ENCODE data around the gene SF3B2.
"Not testable (repeated sequence)": the region's sequence is repeated elsewhere in the genome, so short reads cannot be mapped to it uniquely, and the experiment has no call there.

Gene SF3B2, protein sequence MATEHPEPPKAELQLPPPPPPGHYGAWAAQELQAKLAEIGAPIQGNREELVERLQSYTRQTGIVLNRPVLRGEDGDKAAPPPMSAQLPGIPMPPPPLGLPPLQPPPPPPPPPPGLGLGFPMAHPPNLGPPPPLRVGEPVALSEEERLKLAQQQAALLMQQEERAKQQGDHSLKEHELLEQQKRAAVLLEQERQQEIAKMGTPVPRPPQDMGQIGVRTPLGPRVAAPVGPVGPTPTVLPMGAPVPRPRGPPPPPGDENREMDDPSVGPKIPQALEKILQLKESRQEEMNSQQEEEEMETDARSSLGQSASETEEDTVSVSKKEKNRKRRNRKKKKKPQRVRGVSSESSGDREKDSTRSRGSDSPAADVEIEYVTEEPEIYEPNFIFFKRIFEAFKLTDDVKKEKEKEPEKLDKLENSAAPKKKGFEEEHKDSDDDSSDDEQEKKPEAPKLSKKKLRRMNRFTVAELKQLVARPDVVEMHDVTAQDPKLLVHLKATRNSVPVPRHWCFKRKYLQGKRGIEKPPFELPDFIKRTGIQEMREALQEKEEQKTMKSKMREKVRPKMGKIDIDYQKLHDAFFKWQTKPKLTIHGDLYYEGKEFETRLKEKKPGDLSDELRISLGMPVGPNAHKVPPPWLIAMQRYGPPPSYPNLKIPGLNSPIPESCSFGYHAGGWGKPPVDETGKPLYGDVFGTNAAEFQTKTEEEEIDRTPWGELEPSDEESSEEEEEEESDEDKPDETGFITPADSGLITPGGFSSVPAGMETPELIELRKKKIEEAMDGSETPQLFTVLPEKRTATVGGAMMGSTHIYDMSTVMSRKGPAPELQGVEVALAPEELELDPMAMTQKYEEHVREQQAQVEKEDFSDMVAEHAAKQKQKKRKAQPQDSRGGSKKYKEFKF

GRCh38 chr11:66051766-66052663 is at the start of gene SF3B2:
TSS of gene SF3B2 (plus strand) at chr11:66052364. CDS start at chr11:66052385, 21 bp downstream.
- DNase-seq = peak; percentile 98

GRCh38 chr11:66002648-66003225 is 49.4 kb upstream of the SF3B2 start:
- peak; percentile 53 for DNase-seq

DNA sequence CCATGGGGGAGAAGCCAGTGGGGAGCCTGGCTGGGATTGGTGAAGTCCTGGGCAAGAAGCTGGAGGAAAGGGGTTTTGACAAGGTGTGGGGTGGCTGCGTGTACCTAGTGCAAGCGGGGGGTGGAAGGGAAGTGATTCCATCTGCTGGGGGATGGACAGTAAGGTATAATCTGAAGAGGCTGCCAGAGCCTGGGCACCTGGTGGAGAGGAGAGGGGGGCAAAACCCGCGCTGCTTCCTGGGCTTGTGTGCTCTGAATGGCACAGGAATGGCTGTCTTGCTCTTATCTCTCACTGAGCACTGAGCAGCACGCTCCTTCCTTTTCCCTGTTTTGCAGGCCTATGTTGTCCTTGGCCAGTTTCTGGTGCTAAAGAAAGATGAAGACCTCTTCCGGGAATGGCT is 48.9 kb upstream of the SF3B2 start:
- DNase-seq = no peak

DNA sequence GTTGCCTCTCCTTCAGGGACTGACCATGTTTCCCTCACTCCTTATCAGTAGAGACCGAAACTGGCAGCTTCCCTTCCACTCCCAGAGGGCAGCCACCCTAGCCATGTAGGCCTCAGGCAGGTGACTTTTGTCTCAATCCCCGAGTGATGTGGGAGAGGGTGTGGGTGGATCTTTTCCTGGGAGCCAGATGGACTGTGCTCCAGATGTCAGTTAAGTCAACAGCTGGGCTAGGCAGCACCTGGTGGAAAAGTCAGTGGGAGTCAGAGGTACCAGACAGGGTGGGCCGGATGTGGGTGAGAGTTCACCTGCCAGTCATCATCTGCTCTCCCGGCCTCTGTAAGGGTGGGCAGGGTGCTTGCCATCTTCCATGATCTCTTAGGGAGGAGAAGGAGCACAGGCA is 48.0 kb upstream of the SF3B2 start:
- DNase-seq = peak; percentile 22

GRCh38 chr11:66006134-66006890 is 45.9 kb upstream of the SF3B2 start:
- DNase-seq = no peak

GRCh38 chr11:66006891-66007176 is 45.3 kb upstream of the SF3B2 start:
- no peak for DNase-seq

GRCh38 chr11:66007201-66007634 is 44.9 kb upstream of the SF3B2 start:
- DNase-seq = peak; percentile 31

DNA sequence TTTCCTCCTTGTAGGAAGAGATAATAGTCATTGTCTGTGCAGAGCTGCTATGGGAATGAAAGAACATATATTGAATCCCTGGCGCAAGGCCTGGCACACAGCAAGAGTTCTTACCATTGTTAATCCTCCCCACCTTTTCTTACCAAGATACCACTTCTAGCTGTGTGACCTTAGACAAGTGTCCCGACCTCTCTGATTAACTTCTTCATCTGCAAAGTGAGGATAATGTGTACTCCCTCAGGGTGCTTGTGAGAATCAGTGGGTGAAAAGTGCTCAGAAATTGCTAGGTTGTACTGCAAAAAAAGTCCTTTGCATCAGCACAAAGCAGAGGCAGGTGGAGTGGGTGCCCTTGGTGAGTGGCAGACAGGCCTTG is 44.1 kb upstream of the SF3B2 start:
- DNase-seq = no peak

DNA sequence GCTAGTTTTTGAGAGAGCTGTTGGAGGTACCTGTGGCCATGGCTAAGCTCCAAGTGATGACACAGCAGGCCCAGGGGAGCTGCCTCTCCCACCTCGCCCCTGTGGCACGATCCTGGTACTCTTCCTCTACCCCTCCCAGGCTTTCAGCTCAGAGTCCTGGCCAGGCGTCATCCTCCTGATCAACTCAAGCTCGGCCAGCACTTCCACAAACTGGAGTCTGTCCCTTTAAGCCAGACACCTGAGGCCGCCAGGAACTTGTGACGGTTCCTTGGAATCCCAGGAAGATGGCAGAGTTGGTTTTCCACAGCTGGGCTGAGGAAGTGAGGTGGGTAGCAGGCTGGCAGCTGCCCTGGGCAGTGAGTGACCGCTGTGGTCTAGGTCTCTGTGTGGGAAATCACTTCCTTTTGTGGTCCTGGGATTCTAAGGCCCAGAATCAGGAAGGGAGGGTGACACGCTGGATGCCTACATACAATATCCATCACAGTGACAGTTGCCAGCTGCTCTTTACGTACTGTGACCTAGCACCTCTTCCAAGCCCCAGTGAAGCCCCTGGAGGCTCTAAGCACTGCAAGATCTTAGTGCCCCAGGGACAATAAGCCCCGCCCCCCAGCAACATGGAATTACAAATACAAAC is 43.6 kb upstream of the SF3B2 start:
- no peak for DNase-seq

GRCh38 chr11:66010036-66010435 is 42.1 kb upstream of the SF3B2 start:
- not testable (repeated sequence) for DNase-seq

- DNase-seq = no peak
These were observed 40.9 kb upstream of the SF3B2 start for GRCh38 chr11:66011239-66011784.

- DNase-seq = no peak
These were observed 40.3 kb upstream of the SF3B2 start, which contains the start of gene CST6 for GRCh38 chr11:66011785-66012303. TSS of gene CST6 (plus strand) at chr11:66012008. CDS start at chr11:66012045, 37 bp downstream.

- DNase-seq = no peak
These were observed 39.7 kb upstream of the SF3B2 start for GRCh38 chr11:66012371-66012945.

DNA sequence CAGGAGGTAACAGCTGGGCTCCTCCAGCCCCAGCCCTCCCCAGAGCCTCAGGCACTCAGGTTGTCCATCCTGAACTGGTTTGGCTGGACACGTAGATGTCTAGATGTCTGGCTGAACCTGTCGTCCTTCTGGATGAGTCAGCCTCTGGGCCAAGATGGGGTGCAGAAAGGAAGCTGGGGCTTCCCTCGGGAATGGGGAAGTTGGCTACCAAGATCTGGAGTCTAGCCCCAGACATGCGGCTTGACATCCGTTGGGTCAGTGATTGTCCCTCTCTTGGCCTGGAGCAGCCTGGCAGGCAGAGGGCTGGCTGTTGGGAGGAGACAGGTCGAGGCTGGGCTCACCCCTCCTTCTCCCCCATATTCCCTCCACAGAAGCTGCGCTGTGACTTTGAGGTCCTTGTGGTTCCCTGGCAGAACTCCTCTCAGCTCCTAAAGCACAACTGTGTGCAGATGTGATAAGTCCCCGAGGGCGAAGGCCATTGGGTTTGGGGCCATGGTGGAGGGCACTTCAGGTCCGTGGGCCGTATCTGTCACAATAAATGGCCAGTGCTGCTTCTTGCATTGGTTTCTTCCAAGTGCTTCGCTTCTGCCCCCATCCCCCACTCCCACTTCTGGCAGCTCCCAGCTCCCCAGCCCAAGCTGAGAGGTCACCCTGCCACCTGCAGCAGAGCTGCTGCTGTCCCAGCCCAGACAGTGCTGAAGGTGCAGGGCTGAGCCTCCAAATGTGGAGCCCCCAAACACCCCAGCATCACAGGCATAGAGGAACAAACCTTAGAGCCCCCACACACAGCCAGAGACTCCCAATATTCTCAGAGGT is 39.0 kb upstream of the SF3B2 start:
- peak; percentile 52 for DNase-seq

GRCh38 chr11:66013762-66014100 is 38.4 kb upstream of the SF3B2 start:
- no peak for DNase-seq

- DNase-seq = no peak
These were observed 37.2 kb upstream of the SF3B2 start for GRCh38 chr11:66014804-66015453.

- DNase-seq = no peak
These were observed 36.7 kb upstream of the SF3B2 start for GRCh38 chr11:66015454-66015881.

DNA sequence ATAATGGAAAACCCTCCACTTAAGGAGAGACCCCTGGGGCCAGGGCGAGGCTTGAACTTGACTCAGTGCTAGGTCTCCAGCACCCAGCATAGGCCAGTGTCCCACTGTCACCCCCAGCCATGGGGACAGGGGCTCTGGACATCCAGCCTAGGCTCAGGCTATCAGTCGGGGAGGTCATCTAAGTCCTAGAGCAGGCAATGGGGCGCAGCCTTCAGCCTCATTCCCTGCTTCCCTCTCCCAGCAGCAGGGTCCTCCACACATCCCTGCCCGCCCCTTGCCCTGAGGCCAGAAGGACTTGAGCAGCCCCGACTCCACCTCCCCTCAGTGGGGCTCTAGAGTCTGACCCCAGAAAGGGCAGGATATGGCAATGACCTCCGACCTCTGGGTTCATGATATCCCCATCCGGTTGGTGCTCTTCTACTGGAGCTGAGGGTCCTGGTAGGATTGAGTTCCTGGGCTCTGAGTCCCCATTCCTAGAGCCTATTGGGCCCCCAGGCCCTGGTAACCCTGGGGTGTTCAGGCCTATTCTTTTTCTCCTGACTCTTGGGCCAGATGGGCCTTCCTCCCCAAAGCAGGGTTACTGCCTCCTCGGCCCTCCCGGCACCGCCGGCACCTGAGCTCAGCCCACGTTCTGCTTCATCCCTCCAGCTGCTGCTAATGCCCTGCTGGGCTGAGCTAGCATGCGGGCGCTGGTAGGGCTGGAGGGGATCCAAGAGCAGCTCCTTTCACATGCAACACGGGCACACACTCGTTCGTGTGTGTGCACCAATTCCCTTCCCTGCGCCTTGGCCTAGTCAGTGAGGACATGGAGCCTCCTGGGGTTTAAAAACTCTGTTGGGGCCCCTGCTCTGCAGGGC is 36.0 kb upstream of the SF3B2 start:
- no peak for DNase-seq

Data from hematopoietic multipotent progenitor cell treated with erythropoietin and hydrocortisone succinate and interleukin-3 and kit ligand, for 8 days (in vitro differentiated cells).